GM21526 (cell line): ENCODE measurements around the gene PSG1.
"Not testable (repeated sequence)": the region's sequence is repeated elsewhere in the genome, so short reads cannot be mapped to it uniquely, and the experiment has no call there.

Source experiments
- ATAC-seq: cut with Tn5 transposase; IDR thresholded peaks from one replicate; pipeline ENCODE4 v1.9.1; 2021; ENCODE audit warnings: moderate library complexity; ENCODE audit not compliant: unreplicated experiment, low FRiP score

The PSG1 gene

DNA sequence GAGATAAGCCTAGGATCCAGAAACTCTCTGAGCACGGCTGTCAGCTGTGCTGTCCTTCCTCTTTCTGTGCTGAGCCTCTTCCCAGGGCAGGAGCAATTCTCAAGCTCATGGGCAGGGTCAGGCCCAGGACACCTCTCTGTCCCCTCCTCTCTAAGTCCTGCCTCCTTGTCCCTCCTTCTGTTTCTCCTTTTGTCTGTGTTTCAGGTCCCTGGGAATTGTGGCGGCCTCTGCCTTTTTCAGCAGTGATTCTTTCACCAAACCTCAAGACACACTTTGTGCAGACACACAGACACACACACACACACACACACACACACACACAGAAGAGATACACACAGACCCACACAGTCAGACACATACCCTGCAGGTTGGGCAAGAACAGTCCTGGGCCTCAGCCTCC, at the start of gene PSG1:
TSS of gene PSG1 (minus strand) at position 101 of the 400 bp plus-strand sequence. CDS start 132 bp downstream, outside the sequence.
- no peak for ATAC-seq

GRCh38 chr19:42928896-42929295, 49.4 kb upstream of the PSG1 start:
- ATAC-seq = no peak

DNA sequence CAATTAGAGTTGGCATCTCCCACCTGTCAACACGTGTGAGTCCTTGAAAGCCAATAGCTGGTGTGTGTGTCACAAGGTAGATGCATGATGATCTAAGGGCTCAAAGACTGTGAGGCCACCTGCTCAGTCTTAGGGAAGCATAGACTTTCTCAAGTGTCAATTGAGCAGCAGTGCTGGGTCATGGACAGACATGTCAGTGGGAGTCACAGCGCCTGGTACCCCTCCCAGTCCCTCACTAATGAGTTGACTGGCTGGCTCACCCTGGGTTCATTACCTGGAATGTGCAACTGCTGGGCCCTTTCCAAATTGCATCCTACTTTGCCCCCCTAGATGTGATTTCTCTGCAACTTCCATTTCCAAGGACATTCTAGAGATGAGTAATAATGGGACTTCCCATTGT, 47.3 kb upstream of the PSG1 start:
- ATAC-seq = no peak

- ATAC-seq = not testable (repeated sequence)
Measured at GRCh38 chr19:42923106-42923505, 43.6 kb upstream of the PSG1 start.

- not testable (repeated sequence) for ATAC-seq
Measured at GRCh38 chr19:42920971-42921370, 41.5 kb upstream of the PSG1 start.

GRCh38 chr19:42919757-42920079, 40.2 kb upstream of the PSG1 start:
- ATAC-seq = no peak

GRCh38 chr19:42919070-42919756, 39.7 kb upstream of the PSG1 start:
- ATAC-seq = not testable (repeated sequence)

DNA sequence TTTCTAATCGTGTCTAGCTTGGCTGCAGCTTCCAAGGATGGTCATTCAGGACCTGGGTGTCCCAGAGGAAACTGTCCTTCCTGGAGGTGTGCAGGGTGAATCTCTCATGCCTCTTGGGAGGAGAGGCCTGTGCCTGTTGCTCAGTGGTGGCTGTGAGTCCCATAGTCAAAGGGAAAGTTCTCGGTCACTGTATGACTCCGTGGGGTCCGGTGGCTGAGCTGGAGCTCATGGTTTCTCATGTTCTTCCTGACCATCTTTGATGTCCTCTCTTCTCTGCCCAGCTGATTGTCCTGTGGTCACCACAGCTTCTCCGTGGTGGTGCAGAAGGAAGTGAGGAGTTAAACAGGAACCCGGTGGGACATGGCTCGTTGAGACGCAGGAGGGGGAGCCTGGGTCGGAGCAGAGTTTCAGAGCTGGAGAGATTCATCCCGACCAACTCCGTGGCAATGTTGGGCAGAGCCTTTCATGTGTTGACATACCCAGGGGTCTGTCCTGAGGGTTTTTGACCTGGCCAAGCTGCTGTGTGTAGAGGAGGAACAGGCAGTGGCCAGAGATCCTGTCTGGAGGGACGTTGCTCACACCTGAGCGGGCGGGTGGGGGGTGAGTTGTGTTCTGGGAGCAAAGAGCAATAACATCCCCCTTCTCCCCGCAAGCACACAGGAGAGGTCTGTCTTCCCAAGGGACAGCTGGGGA, 39.0 kb upstream of the PSG1 start:
- not testable (repeated sequence) for ATAC-seq

GRCh38 chr19:42917634-42918033, 38.1 kb upstream of the PSG1 start, which contains the start of gene PSG6:
Gene PSG6 (minus strand): TSS chr19:42917894. CDS start chr19:42917792, 102 bp downstream.
- not testable (repeated sequence) for ATAC-seq

GRCh38 chr19:42916931-42917330, 37.4 kb upstream of the PSG1 start:
- ATAC-seq = not testable (repeated sequence)

GRCh38 chr19:42913516-42913915, 34.0 kb upstream of the PSG1 start:
- not testable (repeated sequence) for ATAC-seq

GRCh38 chr19:42912941-42913340, 33.4 kb upstream of the PSG1 start:
- ATAC-seq = not testable (repeated sequence)

DNA sequence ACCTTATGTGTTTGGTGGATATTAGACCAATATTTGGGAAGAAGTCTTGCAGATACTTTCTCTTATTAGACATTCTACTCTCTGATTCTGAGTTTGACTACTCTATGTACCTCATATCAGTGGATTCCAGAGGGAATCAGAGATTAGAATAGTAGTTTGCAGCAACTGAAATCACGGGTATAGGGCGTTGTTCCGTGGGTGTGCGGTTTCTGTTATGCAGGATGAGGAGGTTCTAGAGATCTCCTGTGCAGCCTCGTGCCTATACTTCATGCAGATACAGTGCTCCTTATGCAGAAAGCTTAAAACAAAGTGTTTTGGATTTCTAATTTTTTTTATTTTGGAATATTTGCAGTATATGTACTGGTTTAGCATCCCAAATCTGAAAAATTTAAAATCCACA, 32.2 kb upstream of the PSG1 start:
- not testable (repeated sequence) for ATAC-seq

DNA sequence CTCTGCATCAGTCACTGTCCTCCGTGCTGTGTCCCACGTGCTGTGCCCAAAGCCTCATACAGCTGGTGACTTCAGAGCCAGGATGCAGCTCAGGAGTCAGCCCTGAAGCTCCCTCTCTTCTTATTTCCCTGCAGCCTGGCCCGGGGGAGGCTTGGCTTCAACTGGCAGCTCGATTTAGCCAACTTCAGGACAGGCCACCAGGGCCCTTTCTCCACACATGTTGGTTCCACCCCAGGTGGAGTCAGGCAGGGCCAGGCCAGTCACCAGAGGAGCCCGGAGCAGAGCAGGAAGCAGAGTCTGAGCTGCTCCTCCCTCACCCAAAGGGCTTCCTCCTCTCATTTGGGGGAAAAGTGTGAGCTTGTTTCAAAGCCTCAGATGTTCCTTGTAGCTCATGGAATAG, 26.6 kb upstream of the PSG1 start:
- ATAC-seq = not testable (repeated sequence)

GRCh38 chr19:42900561-42900960, 21.0 kb upstream of the PSG1 start:
- ATAC-seq = not testable (repeated sequence)

DNA sequence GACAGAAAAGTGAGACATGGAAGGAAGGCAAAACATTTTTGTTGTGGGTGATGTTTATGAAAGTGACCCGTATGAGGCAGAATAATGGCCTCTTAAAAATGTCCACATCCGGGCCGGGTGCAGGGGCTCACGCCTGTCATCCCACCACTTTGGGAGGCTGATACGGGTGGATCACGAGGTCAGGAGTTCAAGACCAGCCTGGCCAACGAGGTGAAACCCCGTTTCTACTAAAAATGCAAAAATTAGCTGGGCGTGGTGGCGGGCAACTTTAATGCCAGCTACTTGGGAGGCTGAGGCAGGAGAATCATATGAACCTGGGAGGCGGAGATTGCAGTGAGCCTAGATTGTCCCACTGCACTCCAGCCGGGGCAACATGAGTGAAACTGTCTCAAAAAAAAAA, 20.2 kb upstream of the PSG1 start:
- not testable (repeated sequence) for ATAC-seq

- ATAC-seq = not testable (repeated sequence)
Measured at GRCh38 chr19:42899110-42899509, 19.6 kb upstream of the PSG1 start.

- ATAC-seq = not testable (repeated sequence)
Measured at GRCh38 chr19:42898656-42899055, 19.1 kb upstream of the PSG1 start.

DNA sequence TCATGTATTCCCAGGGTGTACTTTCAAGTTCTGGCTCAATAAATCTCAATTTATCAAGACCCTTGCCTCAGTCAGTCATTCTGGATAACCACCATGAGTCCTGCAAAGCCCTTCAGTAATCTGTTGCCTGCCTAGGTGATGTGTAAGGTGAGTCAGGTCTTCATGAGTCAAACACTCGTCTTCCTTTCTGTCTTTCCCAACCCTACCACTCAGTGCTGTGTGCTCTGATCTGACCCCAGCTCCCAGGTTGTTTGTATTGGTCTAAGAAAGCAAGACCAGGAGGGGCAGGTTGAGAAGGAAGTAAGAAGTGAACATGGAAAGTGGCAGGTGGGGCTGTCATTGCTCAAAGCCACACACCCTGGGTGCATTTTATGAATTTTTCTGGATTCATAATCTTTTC, 18.2 kb upstream of the PSG1 start:
- ATAC-seq = not testable (repeated sequence)

DNA sequence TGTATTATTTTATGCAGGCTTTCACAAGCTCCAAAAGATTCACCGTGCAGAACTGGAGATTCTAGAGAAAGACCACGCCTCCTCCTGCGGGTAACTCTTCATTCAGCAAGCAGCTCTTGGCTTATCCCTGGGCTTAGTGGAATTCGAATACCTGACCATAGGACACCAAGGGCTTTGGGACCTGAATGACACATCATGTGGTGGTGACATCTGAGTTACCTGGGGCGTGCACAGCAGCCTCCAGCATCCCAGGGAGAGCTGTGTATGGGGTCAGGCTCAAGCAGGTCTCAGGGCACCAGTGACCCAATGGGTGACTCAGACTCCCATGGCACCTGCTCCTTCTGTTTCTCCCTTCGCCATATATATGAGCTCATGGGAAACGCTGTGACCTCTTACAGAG, 10.9 kb upstream of the PSG1 start:
- ATAC-seq = not testable (repeated sequence)

DNA sequence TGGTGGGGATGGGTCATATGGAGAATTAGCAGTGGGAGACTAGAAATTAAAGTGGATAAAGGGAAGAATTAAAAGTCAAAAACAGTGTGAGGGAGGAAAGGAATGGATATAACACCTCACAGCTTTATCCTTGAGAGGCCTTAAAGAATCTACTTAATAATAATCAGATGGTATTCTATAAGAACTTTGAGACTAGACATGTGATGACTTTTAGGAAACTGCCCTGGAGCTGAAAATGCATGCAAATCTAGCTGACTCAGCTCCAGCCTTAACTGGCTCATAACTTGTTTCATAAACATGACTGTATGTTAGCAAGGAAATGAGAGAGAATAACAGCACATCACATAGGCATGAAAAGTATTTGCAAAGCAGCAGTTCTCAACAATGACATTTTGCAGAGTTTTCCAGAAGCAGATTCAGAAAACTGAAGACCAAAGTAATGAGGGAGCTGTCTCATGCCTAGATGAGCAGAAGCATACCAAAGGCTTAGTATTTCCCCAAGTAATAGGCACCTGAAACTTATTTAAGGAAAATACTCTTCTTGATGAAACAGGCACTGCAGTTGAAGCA, 8.4 kb upstream of the PSG1 start:
- ATAC-seq = not testable (repeated sequence)

- not testable (repeated sequence) for ATAC-seq
Measured at GRCh38 chr19:42882730-42883129, 3.2 kb upstream of the PSG1 start.
